ENCODE data around the gene ZNF280A. TPM values are rescaled to one million over a fixed set of nuclear protein-coding genes. Genes with fewer than 3 reads are reported as not detected.

The ZNF280A gene
- total RNA-seq, 1 donor from 2014 or later, result 0.09 TPM

DNA sequence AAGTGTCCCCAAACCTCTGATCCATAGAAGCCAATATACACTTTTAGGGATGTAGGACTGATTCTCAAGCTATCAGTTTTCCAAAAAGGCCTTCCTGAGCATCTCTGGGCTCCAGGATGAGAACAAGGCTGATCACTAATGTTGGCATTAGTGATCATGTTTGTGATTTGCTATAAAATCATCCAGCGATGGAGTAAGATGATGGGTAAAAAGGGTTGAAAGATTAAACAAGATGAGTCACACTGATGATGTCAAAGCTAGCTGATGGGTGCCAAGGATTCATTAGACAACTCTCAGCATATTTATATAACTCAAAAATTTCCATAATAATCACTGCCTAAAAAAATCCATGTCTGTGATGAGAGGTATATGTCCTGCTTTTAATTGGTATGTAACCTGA, 54.3 kb downstream of the ZNF280A start:
- Histone ChIP-seq H3K4me2 (ENCODE audit: low read length) (no peak overlapping the region), H3K9me3 (ENCODE audit: insufficient read depth, low read depth, low read length) (no peaks in the 10 kb centered on the region), H3K36me3 (ENCODE audit: insufficient read depth, low read length) (no peaks in the 10 kb centered on the region), H3K4me1 (ENCODE audit: insufficient read depth, low read length) (no peaks in the 10 kb centered on the region), H3K4me3 (ENCODE audit: insufficient read depth, low read depth, low read length) (no peak overlapping the region), H3K27me3 (ENCODE audit: insufficient read depth, low read length) (peaks cover 3% of the 10 kb centered on the region), H3K9ac (ENCODE audit: low read length) (no peak overlapping the region), H3K27ac (ENCODE audit: low read depth, low read length) (no peak overlapping the region), H3K79me2 (ENCODE audit: insufficient read depth, low read length) (no peaks in the 10 kb centered on the region), H2AFZ (ENCODE audit: low read depth, low read length) (no peak overlapping the region), H4K20me1 (ENCODE audit: insufficient read depth, low read length) (no peaks in the 10 kb centered on the region)
- DNase-seq (ENCODE audit: low read depth) (no peak), FAIRE-seq (no peak)
- Mint-ChIP-seq H3K4me3 (ENCODE audit: unreplicated experiment) (no peak overlapping the region), H3K36me3 (ENCODE audit: low read depth, unreplicated experiment) (no peaks in the 10 kb centered on the region), H3K27me3 (ENCODE audit: low read depth, unreplicated experiment) (peaks cover 45% of the 10 kb centered on the region), H3K4me1 (ENCODE audit: low read depth, unreplicated experiment) (no peaks in the 10 kb centered on the region), H3K9me3 (ENCODE audit: unreplicated experiment) (peaks cover 4% of the 10 kb centered on the region), H3K27ac (ENCODE audit: unreplicated experiment) (no peak overlapping the region)
- TF ChIP-seq, protein P1, sequence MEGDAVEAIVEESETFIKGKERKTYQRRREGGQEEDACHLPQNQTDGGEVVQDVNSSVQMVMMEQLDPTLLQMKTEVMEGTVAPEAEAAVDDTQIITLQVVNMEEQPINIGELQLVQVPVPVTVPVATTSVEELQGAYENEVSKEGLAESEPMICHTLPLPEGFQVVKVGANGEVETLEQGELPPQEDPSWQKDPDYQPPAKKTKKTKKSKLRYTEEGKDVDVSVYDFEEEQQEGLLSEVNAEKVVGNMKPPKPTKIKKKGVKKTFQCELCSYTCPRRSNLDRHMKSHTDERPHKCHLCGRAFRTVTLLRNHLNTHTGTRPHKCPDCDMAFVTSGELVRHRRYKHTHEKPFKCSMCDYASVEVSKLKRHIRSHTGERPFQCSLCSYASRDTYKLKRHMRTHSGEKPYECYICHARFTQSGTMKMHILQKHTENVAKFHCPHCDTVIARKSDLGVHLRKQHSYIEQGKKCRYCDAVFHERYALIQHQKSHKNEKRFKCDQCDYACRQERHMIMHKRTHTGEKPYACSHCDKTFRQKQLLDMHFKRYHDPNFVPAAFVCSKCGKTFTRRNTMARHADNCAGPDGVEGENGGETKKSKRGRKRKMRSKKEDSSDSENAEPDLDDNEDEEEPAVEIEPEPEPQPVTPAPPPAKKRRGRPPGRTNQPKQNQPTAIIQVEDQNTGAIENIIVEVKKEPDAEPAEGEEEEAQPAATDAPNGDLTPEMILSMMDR (IDR thresholded peaks at IDR 0.05; ENCODE audit: insufficient read depth, low read depth, low read length), result no peak
- no peak for TF ChIP-seq EZH2 (IDR thresholded peaks at IDR 0.05; ENCODE audit: insufficient read depth, low read length)

DNA sequence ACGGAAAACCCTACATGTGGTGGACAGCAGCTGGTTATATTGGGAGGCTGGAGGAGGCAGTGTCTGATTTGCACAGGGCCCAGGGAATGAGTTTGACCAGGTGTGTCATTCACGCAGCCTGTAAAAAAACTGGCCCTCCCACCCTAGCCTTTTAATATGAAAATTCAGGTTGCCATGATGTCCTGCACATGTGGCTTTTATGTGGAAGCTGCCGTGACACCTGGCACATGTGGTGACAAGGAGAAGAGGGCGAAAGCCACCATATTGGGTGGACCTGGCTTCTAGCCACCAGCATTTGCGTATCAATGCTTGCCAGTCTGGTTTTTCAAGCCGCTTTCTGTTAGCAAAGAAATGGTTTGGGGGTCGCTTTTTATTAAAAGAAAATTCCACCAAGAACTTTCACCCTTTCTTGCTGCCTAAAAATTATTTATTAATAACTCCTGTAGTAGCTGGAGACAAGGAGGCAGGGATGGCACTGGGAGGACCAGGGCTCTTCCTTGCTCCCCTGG, 54.9 kb downstream of the ZNF280A start:
- Mint-ChIP-seq H3K9me3 (ENCODE audit: unreplicated experiment) (peaks cover 8% of the 10 kb centered on the region), H3K4me3 (ENCODE audit: unreplicated experiment) (no peak overlapping the region), H3K27me3 (ENCODE audit: low read depth, unreplicated experiment) (peaks cover 45% of the 10 kb centered on the region), H3K4me1 (ENCODE audit: low read depth, unreplicated experiment) (no peaks in the 10 kb centered on the region), H3K36me3 (ENCODE audit: low read depth, unreplicated experiment) (no peaks in the 10 kb centered on the region), H3K27ac (ENCODE audit: unreplicated experiment) (no peak overlapping the region)
- Histone ChIP-seq H3K27ac (ENCODE audit: low read depth, low read length) (no peak overlapping the region), H3K9me3 (ENCODE audit: insufficient read depth, low read depth, low read length) (peaks cover under 1% of the 10 kb centered on the region), H3K36me3 (ENCODE audit: insufficient read depth, low read length) (no peaks in the 10 kb centered on the region), H3K4me1 (ENCODE audit: insufficient read depth, low read length) (no peaks in the 10 kb centered on the region), H3K79me2 (ENCODE audit: insufficient read depth, low read length) (no peaks in the 10 kb centered on the region), H3K4me2 (ENCODE audit: low read length) (no peak overlapping the region), H3K4me3 (ENCODE audit: insufficient read depth, low read depth, low read length) (no peak overlapping the region), H2AFZ (ENCODE audit: low read depth, low read length) (no peak overlapping the region), H3K9ac (ENCODE audit: low read length) (no peak overlapping the region), H4K20me1 (ENCODE audit: insufficient read depth, low read length) (no peaks in the 10 kb centered on the region), H3K27me3 (ENCODE audit: insufficient read depth, low read length) (peaks cover 3% of the 10 kb centered on the region)
- FAIRE-seq, result no peak
- DNase-seq (ENCODE audit: low read depth), result no peak
- TF ChIP-seq EZH2 (IDR thresholded peaks at IDR 0.05; ENCODE audit: insufficient read depth, low read length), result no peak
- TF ChIP-seq, protein P1 (IDR thresholded peaks at IDR 0.05; ENCODE audit: insufficient read depth, low read depth, low read length), result no peak

DNA sequence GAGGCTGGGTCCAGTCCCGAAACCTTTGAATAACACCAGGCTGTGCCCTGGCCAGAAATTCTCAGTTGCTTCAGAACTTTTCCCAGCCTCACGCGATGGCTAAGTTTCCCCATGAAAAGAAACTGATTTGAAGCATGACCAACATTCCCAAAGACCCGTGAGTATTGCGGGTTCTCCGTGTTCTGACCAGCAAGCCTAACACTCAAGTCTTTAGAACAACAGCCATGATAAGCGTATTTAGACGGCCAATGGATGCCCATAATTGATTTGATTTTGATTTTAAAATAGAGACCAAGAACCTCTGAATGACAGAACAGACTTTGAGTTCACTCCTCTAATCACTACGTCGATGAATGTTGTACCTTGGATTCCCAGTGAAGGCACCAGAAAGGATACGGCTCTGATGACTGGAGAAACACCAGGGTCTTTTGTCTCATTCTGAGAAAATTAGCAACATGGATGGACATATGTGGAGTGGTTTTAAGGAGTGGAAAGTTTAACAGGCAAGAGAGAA, 55.5 kb downstream of the ZNF280A start:
- Mint-ChIP-seq H3K4me3 (ENCODE audit: unreplicated experiment) (no peak overlapping the region), H3K27me3 (ENCODE audit: low read depth, unreplicated experiment) (peaks cover 45% of the 10 kb centered on the region), H3K36me3 (ENCODE audit: low read depth, unreplicated experiment) (no peaks in the 10 kb centered on the region), H3K27ac (ENCODE audit: unreplicated experiment) (no peak overlapping the region), H3K4me1 (ENCODE audit: low read depth, unreplicated experiment) (no peaks in the 10 kb centered on the region), H3K9me3 (ENCODE audit: unreplicated experiment) (peaks cover 11% of the 10 kb centered on the region)
- H4K20me1 ChIP-seq (ENCODE audit: insufficient read depth, low read length), result no peaks in the 10 kb centered on the region
- H3K9ac ChIP-seq (ENCODE audit: low read length), result no peak overlapping the region
- peaks cover 3% of the 10 kb centered on the region for H3K27me3 ChIP-seq (ENCODE audit: insufficient read depth, low read length)
- FAIRE-seq (no peak), DNase-seq (ENCODE audit: low read depth) (no peak)
- H3K79me2 ChIP-seq (ENCODE audit: insufficient read depth, low read length), result no peaks in the 10 kb centered on the region
- no peaks in the 10 kb centered on the region for H3K36me3 ChIP-seq (ENCODE audit: insufficient read depth, low read length)
- no peak overlapping the region for H3K4me2 ChIP-seq (ENCODE audit: low read length)
- H2AFZ ChIP-seq (ENCODE audit: low read depth, low read length), result no peak overlapping the region
- H3K4me1 ChIP-seq (ENCODE audit: insufficient read depth, low read length), result no peaks in the 10 kb centered on the region
- TF ChIP-seq EZH2 (IDR thresholded peaks at IDR 0.05; ENCODE audit: insufficient read depth, low read length), result no peak
- TF ChIP-seq, protein P1 (IDR thresholded peaks at IDR 0.05; ENCODE audit: insufficient read depth, low read depth, low read length), result no peak
- H3K27ac ChIP-seq (ENCODE audit: low read depth, low read length), result no peak overlapping the region
- H3K9me3 ChIP-seq (ENCODE audit: insufficient read depth, low read depth, low read length), result peaks cover 6% of the 10 kb centered on the region
- H3K4me3 ChIP-seq (ENCODE audit: insufficient read depth, low read depth, low read length), result no peak overlapping the region
